Progenitor cell of endocrine pancreas (in vitro differentiated cells): ENCODE measurements around the gene RNU6-9. TPM values are rescaled to one million over a fixed set of nuclear protein-coding genes. Genes with fewer than 3 reads are reported as not detected.
"Not testable (repeated sequence)": the region's sequence is repeated elsewhere in the genome, so short reads cannot be mapped to it uniquely, and the experiment has no call there.

ENCODE experiments used
- DNase-seq: peaks from one replicate; pipeline ENCODE4 v3.0.0; 2021; ENCODE audit warnings: low spot score; ENCODE audit not compliant: unreplicated experiment
- H3K27ac Mint-ChIP-seq: 2 replicates; pipeline ENCODE4 v1.8.0; 2021; ENCODE audit warnings: mild to moderate bottlenecking, moderate library complexity, mixed read lengths
- H3K27me3 Mint-ChIP-seq: 2 replicates; pipeline ENCODE4 v1.8.0; 2021; ENCODE audit warnings: mixed read lengths
- H3K36me3 Mint-ChIP-seq: 2 replicates; pipeline ENCODE4 v1.8.0; 2022; ENCODE audit warnings: mixed read lengths; ENCODE audit not compliant: insufficient read depth
- H3K4me1 Mint-ChIP-seq: 2 replicates; pipeline ENCODE4 v1.8.0; 2021; ENCODE audit warnings: low read depth, mixed read lengths
- H3K4me3 Mint-ChIP-seq: 2 replicates; pipeline ENCODE4 v1.8.0; 2021; ENCODE audit warnings: low read depth, mild to moderate bottlenecking, moderate library complexity, mixed read lengths
- H3K9me3 Mint-ChIP-seq: 2 replicates; pipeline ENCODE4 v1.8.0; 2021; ENCODE audit warnings: low read depth, mixed read lengths
- total RNA-seq: library from RNA; stranded (reverse); gene quantifications from 2 replicates; pipeline ENCODE4 v1.2.1, GENCODE V29; 2021
- TF ChIP-seq, protein P1 (sequence below): fragments of 200-600 bp; sonication (generic); IDR thresholded peaks from one replicate; pipeline ENCODE4 v1.5.0; 2021; ENCODE audit warnings: antibody characterized with exemption, mild to moderate bottlenecking; ENCODE audit not compliant: unreplicated experiment

The RNU6-9 gene
- total RNA-seq, 1 donor from 2014 or later: not detected

DNA sequence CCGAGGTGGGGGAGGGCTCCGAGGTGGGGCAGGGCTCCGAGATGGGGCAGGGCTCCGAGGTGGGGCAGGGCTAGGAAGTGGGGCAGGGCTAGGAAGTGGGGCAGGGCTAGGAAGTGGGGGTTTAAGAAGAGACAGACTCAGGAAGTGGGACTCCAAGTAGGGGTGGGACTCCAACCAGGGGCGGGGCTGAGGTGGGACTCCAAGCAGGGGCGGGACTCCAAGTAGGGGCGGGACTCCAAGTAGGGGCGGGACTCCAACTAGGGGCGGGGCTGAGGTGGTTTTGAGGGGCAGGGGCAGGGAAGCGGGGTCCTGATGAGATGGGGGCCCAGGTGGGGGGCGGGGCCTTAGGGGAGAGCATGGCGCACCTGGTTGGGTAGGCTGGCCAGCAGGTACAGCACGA lies 20.2 kb upstream of the RNU6-9 start:
- Mint-ChIP-seq H3K4me3 (no peak overlapping the region), H3K27me3 (no peaks in the 10 kb centered on the region), H3K9me3 (no peaks in the 10 kb centered on the region), H3K4me1 (peaks cover 1% of the 10 kb centered on the region), H3K36me3 (peaks cover 12% of the 10 kb centered on the region), H3K27ac (no peak overlapping the region)
- no peak for DNase-seq
- TF ChIP-seq, protein P1, sequence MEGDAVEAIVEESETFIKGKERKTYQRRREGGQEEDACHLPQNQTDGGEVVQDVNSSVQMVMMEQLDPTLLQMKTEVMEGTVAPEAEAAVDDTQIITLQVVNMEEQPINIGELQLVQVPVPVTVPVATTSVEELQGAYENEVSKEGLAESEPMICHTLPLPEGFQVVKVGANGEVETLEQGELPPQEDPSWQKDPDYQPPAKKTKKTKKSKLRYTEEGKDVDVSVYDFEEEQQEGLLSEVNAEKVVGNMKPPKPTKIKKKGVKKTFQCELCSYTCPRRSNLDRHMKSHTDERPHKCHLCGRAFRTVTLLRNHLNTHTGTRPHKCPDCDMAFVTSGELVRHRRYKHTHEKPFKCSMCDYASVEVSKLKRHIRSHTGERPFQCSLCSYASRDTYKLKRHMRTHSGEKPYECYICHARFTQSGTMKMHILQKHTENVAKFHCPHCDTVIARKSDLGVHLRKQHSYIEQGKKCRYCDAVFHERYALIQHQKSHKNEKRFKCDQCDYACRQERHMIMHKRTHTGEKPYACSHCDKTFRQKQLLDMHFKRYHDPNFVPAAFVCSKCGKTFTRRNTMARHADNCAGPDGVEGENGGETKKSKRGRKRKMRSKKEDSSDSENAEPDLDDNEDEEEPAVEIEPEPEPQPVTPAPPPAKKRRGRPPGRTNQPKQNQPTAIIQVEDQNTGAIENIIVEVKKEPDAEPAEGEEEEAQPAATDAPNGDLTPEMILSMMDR: no peak

DNA sequence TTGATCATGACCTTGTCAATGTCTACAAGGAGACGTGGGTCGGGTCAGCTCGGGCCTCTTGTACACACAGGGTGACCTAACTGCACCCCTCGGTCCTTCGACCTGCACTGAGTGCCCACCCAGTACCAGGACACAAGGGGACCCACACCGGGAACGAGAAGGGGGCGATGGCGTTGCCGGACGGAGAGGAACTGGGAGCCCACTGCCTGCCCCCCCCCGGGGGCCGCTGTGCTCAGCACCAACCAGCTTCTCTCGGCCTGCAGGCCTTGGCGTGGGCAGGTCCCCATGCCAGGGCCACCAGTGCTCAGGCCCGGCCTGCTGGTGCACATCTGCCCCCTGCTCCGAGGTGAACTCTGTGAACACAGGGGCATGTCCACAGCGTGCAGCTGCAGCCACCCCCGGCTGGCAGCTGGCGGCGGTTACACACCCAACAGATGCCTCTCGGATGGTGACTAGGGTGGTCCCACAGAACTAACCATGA lies 19.7 kb upstream of the RNU6-9 start:
- TF ChIP-seq, protein P1: no peak
- H3K9me3 Mint-ChIP-seq: no peaks in the 10 kb centered on the region
- H3K27ac Mint-ChIP-seq: no peak overlapping the region
- H3K36me3 Mint-ChIP-seq: peaks cover 10% of the 10 kb centered on the region
- H3K4me3 Mint-ChIP-seq: no peak overlapping the region
- H3K27me3 Mint-ChIP-seq: no peaks in the 10 kb centered on the region
- no peak for DNase-seq
- peaks cover 1% of the 10 kb centered on the region for H3K4me1 Mint-ChIP-seq

DNA sequence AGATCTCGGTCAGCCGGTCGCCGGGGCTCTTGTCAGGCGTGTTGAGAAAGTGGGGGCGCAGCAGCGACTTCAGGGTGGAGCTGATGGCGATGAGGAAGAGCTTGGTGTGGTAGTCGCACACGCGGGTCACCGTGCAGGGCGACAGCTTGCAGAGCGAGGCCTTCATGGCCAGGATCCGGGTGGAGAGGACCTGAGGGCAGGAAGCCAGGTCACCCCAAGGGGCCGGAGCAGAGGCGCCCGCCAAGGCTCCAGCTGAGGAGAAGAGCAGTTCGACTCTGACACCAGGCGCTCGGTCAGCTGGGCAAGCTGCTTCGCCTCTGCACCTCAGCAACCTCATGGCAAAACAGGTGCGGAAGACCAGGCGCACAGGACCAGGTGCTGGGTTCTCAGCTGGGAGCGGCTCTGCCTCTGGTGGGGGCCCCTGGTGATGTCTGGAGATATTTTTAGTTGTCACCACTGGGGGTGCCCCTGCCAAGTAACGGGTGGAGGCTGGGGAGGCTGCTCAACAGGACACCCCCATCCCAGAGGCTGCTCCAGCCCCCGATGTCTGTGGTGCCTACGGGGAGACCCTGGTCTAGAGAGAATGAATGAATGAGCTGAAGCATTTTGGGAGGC lies 17.9 kb upstream of the RNU6-9 start:
- TF ChIP-seq, protein P1: no peak
- DNase-seq: no peak
- Mint-ChIP-seq H3K27me3 (no peaks in the 10 kb centered on the region), H3K4me1 (peaks cover 1% of the 10 kb centered on the region), H3K27ac (no peak overlapping the region), H3K36me3 (peaks cover 4% of the 10 kb centered on the region), H3K9me3 (no peaks in the 10 kb centered on the region), H3K4me3 (no peak overlapping the region)

DNA sequence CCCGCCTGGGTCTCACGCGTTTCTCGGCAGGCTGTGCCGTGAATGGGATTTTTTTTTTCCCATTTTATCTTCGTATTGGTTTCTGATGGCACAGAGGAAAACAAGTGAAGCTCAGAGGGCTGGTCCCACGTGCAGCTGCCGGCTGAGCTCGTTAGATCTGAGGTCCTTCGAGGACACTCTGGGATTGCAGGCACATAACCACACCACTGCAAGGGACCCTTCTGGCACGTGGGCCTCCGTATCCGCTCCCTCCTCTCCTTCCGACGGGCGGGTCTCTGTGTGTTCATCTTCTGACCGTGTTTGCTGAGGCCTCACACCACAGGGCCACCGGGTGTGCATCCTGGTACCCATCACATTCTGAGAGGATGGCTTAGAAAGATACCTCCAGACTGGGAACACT lies 17.2 kb upstream of the RNU6-9 start:
- H3K4me1 Mint-ChIP-seq: peaks cover 1% of the 10 kb centered on the region

DNA sequence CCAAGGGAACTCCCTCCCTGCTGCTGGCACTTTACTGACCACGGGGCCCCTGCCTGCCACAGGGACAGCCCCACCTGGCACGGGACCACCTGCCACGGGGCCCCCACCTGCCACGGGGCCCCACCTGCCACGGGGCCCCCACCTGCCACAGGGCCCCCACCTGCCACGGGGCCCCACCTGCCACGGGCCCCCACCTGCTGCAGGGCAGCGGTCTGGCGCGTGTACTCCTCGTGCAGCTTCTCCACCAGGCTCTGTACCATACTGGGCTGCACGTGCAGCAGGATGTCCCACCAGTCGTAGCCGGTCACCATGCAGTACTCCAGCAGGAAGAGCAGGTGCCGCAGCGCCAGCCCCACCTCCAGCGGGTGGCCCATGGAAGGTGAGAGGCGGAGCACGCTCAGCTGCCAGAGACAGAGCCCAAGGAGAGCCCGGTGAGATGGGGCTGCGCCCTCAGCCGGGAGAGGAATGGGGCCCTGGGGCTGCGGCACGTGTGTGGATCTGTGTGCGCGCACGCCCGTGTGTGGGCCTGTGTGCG lies 16.4 kb upstream of the RNU6-9 start:
- Mint-ChIP-seq H3K9me3 (no peaks in the 10 kb centered on the region), H3K27me3 (no peaks in the 10 kb centered on the region), H3K36me3 (peaks cover 9% of the 10 kb centered on the region), H3K27ac (no peak overlapping the region), H3K4me1 (no peaks in the 10 kb centered on the region), H3K4me3 (no peak overlapping the region)
- TF ChIP-seq, protein P1: no peak
- DNase-seq: no peak

More for the DNA sequence above, 17.2 kb upstream of the RNU6-9 start:
- H3K36me3 Mint-ChIP-seq: peaks cover 7% of the 10 kb centered on the region
- no peaks in the 10 kb centered on the region for H3K27me3 Mint-ChIP-seq
- H3K27ac Mint-ChIP-seq: no peak overlapping the region
- TF ChIP-seq, protein P1: no peak
- H3K4me3 Mint-ChIP-seq: no peak overlapping the region
- no peaks in the 10 kb centered on the region for H3K9me3 Mint-ChIP-seq
- no peak for DNase-seq

DNA sequence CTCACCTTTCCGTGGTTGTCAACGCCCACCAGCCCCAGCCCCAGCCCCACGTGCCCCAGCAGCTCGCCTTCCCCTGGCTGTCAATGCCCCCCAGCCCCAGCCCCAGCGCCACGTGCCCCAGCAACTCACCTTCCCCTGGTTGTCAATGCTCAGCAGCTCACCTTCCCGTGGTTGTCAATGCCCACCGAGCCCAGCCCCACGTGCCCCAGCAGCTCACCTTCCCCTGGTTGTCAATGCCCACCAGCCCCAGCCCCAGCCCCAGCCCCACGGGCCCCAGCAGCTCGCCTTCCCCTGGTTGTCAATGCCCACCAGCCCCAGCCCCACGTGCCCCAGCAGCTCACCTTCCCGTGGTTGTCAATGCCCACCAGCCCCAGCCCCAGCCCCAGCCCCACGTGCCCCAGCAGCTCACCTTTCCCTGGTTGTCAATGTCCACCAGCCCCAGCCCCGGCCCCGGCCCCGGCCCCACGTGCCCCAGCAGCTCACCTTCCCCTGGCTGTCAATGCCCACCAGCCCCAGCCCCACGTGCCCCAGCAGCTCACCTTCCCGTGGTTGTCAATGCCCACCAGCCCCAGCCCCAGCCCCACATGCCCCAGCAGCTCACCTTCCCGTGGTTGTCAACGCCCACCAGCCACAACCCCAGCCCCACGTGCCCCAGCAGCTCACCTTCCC lies 15.2 kb upstream of the RNU6-9 start:
- not testable (repeated sequence) for H3K4me1 Mint-ChIP-seq, H3K27me3 Mint-ChIP-seq, H3K9me3 Mint-ChIP-seq, H3K4me3 Mint-ChIP-seq, DNase-seq, H3K27ac Mint-ChIP-seq
- H3K36me3 Mint-ChIP-seq: peaks cover 13% of the 10 kb centered on the region

DNA sequence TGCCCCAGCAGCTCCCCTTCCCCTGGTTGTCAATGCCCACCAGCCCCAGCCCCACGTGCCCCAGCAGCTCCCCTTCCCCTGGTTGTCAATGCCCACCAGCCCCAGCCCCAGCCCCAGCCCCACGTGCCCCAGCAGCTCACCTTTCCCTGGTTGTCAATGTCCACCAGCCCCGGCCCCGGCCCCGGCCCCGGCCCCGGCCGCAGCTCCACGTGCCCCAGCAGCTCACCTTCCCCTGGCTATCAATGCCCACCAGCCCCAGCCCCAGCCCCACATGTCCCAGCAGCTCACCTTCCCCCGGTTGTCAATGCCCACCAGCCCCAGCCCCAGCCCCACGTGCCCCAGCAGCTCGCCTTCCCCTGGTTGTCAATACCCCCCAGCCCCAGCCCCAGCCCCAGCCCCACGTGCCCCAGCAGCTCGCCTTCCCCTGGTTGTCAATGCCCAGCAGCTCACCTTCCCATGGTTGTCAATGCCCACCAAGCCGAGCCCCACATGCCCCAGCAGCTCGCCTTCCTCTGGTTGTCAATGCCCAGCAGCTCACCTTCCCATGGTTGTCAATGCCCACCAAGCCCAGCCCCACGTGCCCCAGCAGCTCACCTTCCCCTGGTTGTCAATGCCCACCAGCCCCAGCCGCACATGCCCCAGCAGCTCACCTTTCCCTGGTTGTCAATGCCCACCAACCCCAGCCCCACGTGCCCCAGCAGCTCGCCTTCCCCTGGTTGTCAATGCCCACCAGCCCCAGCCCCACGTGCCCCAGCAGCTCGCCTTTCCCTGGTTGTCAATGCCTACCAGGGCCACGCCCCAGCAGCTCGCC lies 14.3 kb upstream of the RNU6-9 start:
- DNase-seq, H3K4me1 Mint-ChIP-seq, H3K27me3 Mint-ChIP-seq, H3K27ac Mint-ChIP-seq, H3K4me3 Mint-ChIP-seq, H3K9me3 Mint-ChIP-seq: not testable (repeated sequence)
- peaks cover 13% of the 10 kb centered on the region for H3K36me3 Mint-ChIP-seq
